ENCODE results near the gene FAM120B. TPM values are rescaled to one million over a fixed set of nuclear protein-coding genes. Genes with fewer than 3 reads are reported as not detected.

FAM120B gene
- total RNA-seq, 3 donors from 2014 or later, result 30.7 to 40.0 (median 38.3) TPM

DNA sequence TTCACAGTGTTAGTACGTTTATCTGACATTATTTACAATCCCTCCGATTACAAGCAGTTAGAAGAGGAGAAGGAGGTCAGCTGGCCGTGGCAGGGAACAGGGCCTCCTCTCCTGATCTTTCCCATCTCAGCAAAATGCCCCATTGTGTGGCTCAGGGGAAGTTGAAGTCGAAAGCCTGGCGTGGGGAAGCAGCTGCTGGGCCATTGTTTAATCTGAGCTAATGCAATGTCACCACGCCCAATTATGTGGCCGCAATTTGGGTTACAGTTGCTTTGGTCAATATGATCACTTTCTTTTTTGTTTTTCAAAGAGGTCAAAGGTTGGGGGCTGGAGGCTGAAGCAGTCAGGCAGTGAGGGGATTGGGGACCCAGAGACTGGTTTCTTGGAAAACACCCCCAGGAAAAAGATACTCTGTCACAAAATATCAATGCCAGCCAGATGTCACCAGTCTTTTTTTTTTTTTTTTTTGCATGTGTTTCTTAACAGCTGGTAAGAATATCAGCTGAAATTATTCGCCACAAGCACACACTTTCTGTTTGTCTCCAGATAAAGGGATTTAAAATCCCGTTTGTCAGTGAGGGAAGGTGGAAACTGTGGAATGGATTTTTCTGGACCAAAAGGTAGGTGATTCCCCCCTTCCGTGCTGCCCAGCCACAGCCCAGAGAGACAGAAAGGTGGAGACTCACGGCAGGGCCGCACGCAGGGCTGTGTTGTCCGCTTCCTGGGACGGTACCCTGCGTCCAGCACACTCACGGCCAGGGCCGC, 40.3 kb upstream of the FAM120B start:
- TF ChIP-seq, protein P1, sequence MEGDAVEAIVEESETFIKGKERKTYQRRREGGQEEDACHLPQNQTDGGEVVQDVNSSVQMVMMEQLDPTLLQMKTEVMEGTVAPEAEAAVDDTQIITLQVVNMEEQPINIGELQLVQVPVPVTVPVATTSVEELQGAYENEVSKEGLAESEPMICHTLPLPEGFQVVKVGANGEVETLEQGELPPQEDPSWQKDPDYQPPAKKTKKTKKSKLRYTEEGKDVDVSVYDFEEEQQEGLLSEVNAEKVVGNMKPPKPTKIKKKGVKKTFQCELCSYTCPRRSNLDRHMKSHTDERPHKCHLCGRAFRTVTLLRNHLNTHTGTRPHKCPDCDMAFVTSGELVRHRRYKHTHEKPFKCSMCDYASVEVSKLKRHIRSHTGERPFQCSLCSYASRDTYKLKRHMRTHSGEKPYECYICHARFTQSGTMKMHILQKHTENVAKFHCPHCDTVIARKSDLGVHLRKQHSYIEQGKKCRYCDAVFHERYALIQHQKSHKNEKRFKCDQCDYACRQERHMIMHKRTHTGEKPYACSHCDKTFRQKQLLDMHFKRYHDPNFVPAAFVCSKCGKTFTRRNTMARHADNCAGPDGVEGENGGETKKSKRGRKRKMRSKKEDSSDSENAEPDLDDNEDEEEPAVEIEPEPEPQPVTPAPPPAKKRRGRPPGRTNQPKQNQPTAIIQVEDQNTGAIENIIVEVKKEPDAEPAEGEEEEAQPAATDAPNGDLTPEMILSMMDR (IDR thresholded peaks at IDR 0.05), result no peak
- H3K4me1 ChIP-seq (ENCODE audit: low read depth), result peaks cover 14% of the 10 kb centered on the region
- no peaks in the 10 kb centered on the region for H3K9me3 ChIP-seq
- ATAC-seq, result peak; percentile 57
- no peak overlapping the region for H3K4me3 ChIP-seq
- H3K36me3 ChIP-seq (ENCODE audit: low read depth), result no peaks in the 10 kb centered on the region
- peak; percentile 46 to 68 (median 54) for DNase-seq
- intact Hi-C loops (cut with DNase I, micrococcal nuclease), result no loop called here

DNA sequence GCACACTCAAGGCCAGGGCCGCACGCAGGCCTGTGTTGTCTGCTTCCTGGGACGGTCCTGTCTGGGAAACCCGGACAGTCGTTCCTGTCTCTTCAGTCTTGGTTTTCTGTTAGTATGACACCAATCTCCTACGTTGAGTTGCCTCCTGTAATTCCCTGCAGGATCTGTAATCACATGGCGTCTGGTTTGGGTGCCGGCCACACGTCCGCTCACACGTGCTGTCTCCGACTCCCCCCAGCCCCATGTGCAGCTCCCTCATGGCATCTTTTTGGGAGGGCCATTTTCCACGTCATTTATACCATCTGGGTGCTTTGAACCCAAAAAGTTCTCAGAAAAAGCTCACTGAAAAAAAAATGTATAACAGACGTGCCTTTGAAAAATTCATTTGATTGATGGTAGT, 38.9 kb upstream of the FAM120B start:
- DNase-seq (peak in 1 of 3 donors; percentile 15), ATAC-seq (no peak)
- TF ChIP-seq, protein P1 (IDR thresholded peaks at IDR 0.05), result no peak
- H3K4me3 ChIP-seq, result no peak overlapping the region
- no peaks in the 10 kb centered on the region for H3K9me3 ChIP-seq
- intact Hi-C loops (cut with DNase I, micrococcal nuclease), result no loop called here
- H3K4me1 ChIP-seq (ENCODE audit: low read depth), result peaks cover 14% of the 10 kb centered on the region
- no peaks in the 10 kb centered on the region for H3K36me3 ChIP-seq (ENCODE audit: low read depth)

- ATAC-seq (no peak), DNase-seq (peak in 1 of 3 donors; percentile 54)
- Histone ChIP-seq H3K4me1 (ENCODE audit: low read depth) (peaks cover 14% of the 10 kb centered on the region), H3K9me3 (no peaks in the 10 kb centered on the region), H3K4me3 (no peak overlapping the region), H3K36me3 (ENCODE audit: low read depth) (no peaks in the 10 kb centered on the region)
- TF ChIP-seq, protein P1 (IDR thresholded peaks at IDR 0.05), result no peak
- intact Hi-C loops (cut with DNase I, micrococcal nuclease), result no loop called here
Observed at GRCh38 chr6:170268216-170269129, 38.1 kb upstream of the FAM120B start.

DNA sequence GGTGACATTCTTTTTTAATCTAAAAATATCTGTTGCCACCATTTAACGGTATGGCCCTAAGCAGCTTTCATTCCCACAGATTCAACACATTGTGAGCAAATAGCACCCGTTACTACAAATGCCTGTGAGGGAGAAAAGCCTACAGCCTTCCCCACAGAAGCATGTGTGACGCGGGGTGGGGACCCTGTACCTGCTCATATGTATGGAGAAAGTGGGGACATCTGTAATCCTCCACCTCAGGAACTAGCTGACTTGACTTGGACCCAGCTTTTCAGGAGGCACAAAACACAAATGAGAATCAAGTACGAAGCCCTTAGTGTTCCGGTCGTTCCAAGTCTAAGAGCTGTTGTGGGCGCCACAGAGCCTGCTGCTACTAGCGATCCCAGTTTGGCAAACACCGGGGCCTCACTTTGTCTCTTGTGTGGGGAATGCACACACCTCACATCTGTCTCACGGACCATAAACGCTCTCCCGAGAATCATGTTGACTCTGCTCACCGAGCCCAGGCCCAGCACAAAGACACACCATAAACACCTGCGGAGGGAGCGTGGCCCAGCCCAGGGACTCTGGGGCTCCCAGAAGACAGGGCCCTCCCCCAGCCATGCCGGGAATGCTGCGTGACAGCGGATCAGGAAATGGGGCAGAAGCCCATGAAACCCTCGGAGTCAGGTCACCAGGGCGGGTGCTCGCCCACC, 37.3 kb upstream of the FAM120B start:
- TF ChIP-seq, protein P1 (IDR thresholded peaks at IDR 0.05), result no peak
- Histone ChIP-seq H3K4me3 (no peak overlapping the region), H3K4me1 (ENCODE audit: low read depth) (peaks cover 14% of the 10 kb centered on the region), H3K9me3 (no peaks in the 10 kb centered on the region), H3K36me3 (ENCODE audit: low read depth) (no peaks in the 10 kb centered on the region)
- peak; percentile 65 to 82 (median 71) for DNase-seq
- intact Hi-C loops (cut with DNase I, micrococcal nuclease), result no loop called here
- ATAC-seq, result peak; percentile 80

DNA sequence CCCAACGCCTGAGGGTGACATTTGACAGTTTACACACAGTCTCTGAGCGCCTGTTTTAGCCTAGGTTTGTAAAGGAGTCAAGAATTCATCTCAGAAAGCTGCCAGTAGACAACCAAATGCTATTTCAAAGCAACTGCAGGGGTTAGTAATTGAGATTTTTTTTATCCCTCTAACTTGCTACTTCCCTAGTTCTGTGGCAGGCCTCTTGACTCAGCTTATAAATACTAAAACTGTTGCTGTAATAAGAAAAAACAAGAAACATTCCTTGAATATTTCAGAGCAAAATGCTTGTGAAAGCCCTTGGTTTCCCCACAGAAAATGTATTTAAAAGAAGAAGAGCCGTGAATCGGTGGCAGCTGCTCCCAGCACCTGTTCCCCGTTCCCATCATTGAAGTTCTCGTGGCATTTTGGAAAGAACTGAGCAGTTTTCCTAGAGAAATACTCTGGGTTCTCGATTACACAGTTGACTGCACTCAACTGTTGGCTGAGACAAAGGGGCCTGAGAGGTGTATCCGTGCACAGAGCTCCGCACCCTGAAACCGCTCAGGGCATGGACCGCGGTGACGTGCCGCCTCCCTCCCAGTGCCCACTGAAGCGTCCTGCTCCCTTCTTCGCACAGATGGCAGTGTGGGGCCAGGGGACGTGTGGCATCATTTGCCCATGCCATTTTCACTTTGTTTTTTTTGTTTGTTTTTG, 36.6 kb upstream of the FAM120B start:
- no peaks in the 10 kb centered on the region for H3K9me3 ChIP-seq
- no peak for ATAC-seq
- TF ChIP-seq, protein P1 (IDR thresholded peaks at IDR 0.05), result no peak
- peak in 1 of 3 donors; percentile 41 for DNase-seq
- peaks cover 14% of the 10 kb centered on the region for H3K4me1 ChIP-seq (ENCODE audit: low read depth)
- intact Hi-C loops (cut with DNase I, micrococcal nuclease), result no loop called here
- H3K4me3 ChIP-seq, result no peak overlapping the region
- no peaks in the 10 kb centered on the region for H3K36me3 ChIP-seq (ENCODE audit: low read depth)
